Stimulated activated CD4-positive, alpha-beta T cell treated with anti-CD3 and anti-CD28 coated beads, Interleukin-4, amount 100 ng/mL, for 48 hours (primary cell): Measurements from ENCODE around the gene ETDB.
"Not testable (repeated sequence)": the region's sequence is repeated elsewhere in the genome, so short reads cannot be mapped to it uniquely, and the experiment has no call there.

Experiments
- DNase-seq, 2 donors: peaks; one replicate each; pipeline ENCODE4 v3.0.0-alpha.2; 2020; ENCODE audit warnings: low read depth in 2 of 2

The ETDB gene

GRCh38 chrX:135120056-135120576 lies at the start of gene ETDB:
Gene ETDB (minus strand): TSS chrX:135120526. CDS start chrX:135119261, 1,265 bp downstream.
- DNase-seq = not testable (repeated sequence)

- DNase-seq = not testable (repeated sequence)
These were observed 49.2 kb upstream of the ETDB start for GRCh38 chrX:135169534-135169933.

GRCh38 chrX:135168486-135168885 lies 48.2 kb upstream of the ETDB start:
- no peak for DNase-seq

- DNase-seq = not testable (repeated sequence)
These were observed 34.4 kb upstream of the ETDB start for GRCh38 chrX:135154688-135155087.

GRCh38 chrX:135126145-135126544 lies 5.8 kb upstream of the ETDB start:
- not testable (repeated sequence) for DNase-seq

- not testable (repeated sequence) for DNase-seq
These were observed 4.3 kb downstream of the ETDB start for GRCh38 chrX:135116064-135116463.

- DNase-seq = no peak
These were observed 5.9 kb downstream of the ETDB start for GRCh38 chrX:135114392-135114791.

GRCh38 chrX:135112743-135113142 lies 7.6 kb downstream of the ETDB start:
- no peak for DNase-seq

GRCh38 chrX:135112096-135112729 lies 8.1 kb downstream of the ETDB start:
- peak in 1 of 2 donors; percentile 14 for DNase-seq

GRCh38 chrX:135109554-135109953 lies 10.8 kb downstream of the ETDB start:
- no peak for DNase-seq

- no peak for DNase-seq
These were observed 20.9 kb downstream of the ETDB start for GRCh38 chrX:135099493-135099783.

GRCh38 chrX:135097196-135097744 lies 23.1 kb downstream of the ETDB start:
- DNase-seq = not testable (repeated sequence)

GRCh38 chrX:135095715-135096114 lies 24.6 kb downstream of the ETDB start:
- no peak for DNase-seq

GRCh38 chrX:135094726-135095125 lies 25.6 kb downstream of the ETDB start:
- no peak for DNase-seq

GRCh38 chrX:135089126-135089525 lies 31.2 kb downstream of the ETDB start:
- DNase-seq = no peak

- no peak for DNase-seq
These were observed 32.5 kb downstream of the ETDB start for GRCh38 chrX:135087867-135088266.

- DNase-seq = peak in 1 of 2 donors; percentile 14
These were observed 34.0 kb downstream of the ETDB start for GRCh38 chrX:135086197-135086854.

GRCh38 chrX:135081693-135082404 lies 38.5 kb downstream of the ETDB start:
- no peak for DNase-seq
